Sigmoid colon (tissue), 7 donors: ENCODE measurements around the gene TUBGCP3. TPM values are rescaled to one million over a fixed set of nuclear protein-coding genes. Genes with fewer than 3 reads are reported as not detected.

Source experiments
- DNase-seq: peaks from one replicate; pipeline ENCODE4 v3.0.0-alpha.2; 2019
- H3K27ac ChIP-seq, 4 donors: fragments of 200-600 bp; sonication (generic); one replicate each; pipeline ENCODE4 v1.5.1; 2016 to 2019; ENCODE audit warnings: mild to moderate bottlenecking in 1 of 4
- H3K27me3 ChIP-seq, 3 donors: fragments of 200-600 bp; sonication (generic); one replicate each; pipeline ENCODE4 v1.5.1; 2019; ENCODE audit warnings: mild to moderate bottlenecking in 1 of 3
- H3K36me3 ChIP-seq, 4 donors: fragments of 200-600 bp; sonication (generic); one replicate each; pipeline ENCODE4 v1.5.1; 2016 to 2019
- H3K4me1 ChIP-seq, 4 donors: fragments of 200-600 bp; sonication (generic); one replicate each; pipeline ENCODE4 v1.5.1; 2017 to 2019
- H3K4me3 ChIP-seq, 4 donors: fragments of 200-600 bp; sonication (generic); one replicate each; pipeline ENCODE4 v1.5.1; 2017 to 2019; ENCODE audit warnings: mild to moderate bottlenecking in 2 of 4, moderate library complexity in 1 of 4
- H3K9me3 ChIP-seq, 4 donors: fragments of 200-600 bp in 3 of 4; sonication (generic) in 3 of 4; one replicate each; pipeline versions ENCODE4 v1.5.1 to v1.6.1; 2013 to 2019
- CTCF ChIP-seq, 4 experiments: fragments of 450-650 bp in 3 of 4; fragments of 200-600 bp in 1 of 4; IDR thresholded peaks; one replicate each; pipeline ENCODE4 v1.5.1; 2016 to 2019; ENCODE audit warnings: antibody characterized with exemption in 4 of 4, mild to moderate bottlenecking in 3 of 4, moderate library complexity in 2 of 4
- EP300 ChIP-seq, 4 donors: sonication (generic); formaldehyde crosslinking; IDR thresholded peaks; one replicate each; pipeline ENCODE4 v1.6.1; 2017; ENCODE audit warnings: antibody characterized with exemption in 4 of 4
- POLR2A ChIP-seq, 2 donors: fragments of 450-650 bp; IDR thresholded peaks; one replicate each; pipeline ENCODE4 v1.6.1; 2016; ENCODE audit warnings: antibody characterized with exemption in 2 of 2, mild to moderate bottlenecking in 2 of 2, moderate library complexity in 2 of 2
- POLR2AphosphoS5 ChIP-seq, 4 donors: sonication (generic); formaldehyde crosslinking; IDR thresholded peaks; one replicate each; pipeline ENCODE4 v1.6.1; 2017; ENCODE audit warnings: antibody characterized with exemption in 4 of 4
- WGBS, 2 donors: extraction: QIAGEN DNeasy Blood & Tissue Kit; methylation state at CpG; one replicate each; pipeline ENCODE4 v1.1.7; 2013; 5-methylcytosine and 5-hydroxymethylcytosine counted together
- intact Hi-C: fragments of 100-400 bp; cut with DNase I; formaldehyde crosslinking; loops from one replicate; pipeline ENCODE4 v1.15.1; 2023
- polyA plus RNA-seq, 3 donors: library from polyadenylated mRNA; stranded (reverse); fragments of 200-250 nt; gene quantifications; one replicate each; pipeline ENCODE4 v1.2.3, GENCODE V29; 2013
- total RNA-seq, 4 donors: library from RNA; depleted of rRNA; stranded (reverse); fragments of >200 nt; gene quantifications; one replicate each; pipeline ENCODE4 v1.1.0, GENCODE V29; 2016
- donor health status: healthy with polysubstance abuse.
- donor health status: Bipolar disorder and iron deficiency.
- donor health status: healthy.

The TUBGCP3 gene
- total and polyA plus RNA-seq, 7 donors = 7.2 to 33.5 (median 23.8) TPM

- Histone ChIP-seq H3K9me3 (no peaks in the 10 kb centered on the region), H3K36me3 (no peaks in the 10 kb centered on the region), H3K27ac (no peak overlapping the region), H3K4me1 (no peaks in the 10 kb centered on the region), H3K4me3 (no peak overlapping the region), H3K27me3 (no peaks in the 10 kb centered on the region)
- no peak for DNase-seq
- intact Hi-C loops = no loop called here
- WGBS, 2 donors = 59 to 71% methylated on average over 8 of the region's 8 CpGs
- TF ChIP-seq POLR2AphosphoS5 (IDR thresholded peaks at IDR 0.05) (no peak), POLR2A (IDR thresholded peaks at IDR 0.05) (no peak), CTCF (IDR thresholded peaks at IDR 0.05) (no peak), EP300 (IDR thresholded peaks at IDR 0.05) (no peak)
Observed at GRCh38 chr13:112626124-112626523, 38.2 kb upstream of the TUBGCP3 start.

DNA sequence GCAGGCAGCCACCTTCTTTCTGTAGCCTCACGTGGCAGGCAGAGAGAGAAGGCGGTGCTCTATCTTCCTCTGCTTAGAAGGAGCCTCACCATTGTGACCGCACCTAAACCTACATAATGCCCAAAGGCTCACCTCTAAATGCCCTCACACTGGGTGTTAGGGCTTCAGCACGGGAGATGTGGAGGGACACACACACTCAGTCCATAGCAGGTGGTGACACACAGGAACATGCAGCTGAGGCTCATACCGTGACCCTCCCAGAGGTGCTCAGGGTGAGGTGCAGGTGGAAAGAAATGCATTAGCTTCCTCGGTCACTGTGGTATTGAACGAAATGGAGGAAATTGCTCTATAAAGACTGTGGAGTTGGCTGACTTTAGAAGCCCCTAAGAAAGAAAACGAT lies 37.7 kb upstream of the TUBGCP3 start:
- Histone ChIP-seq H3K4me3 (no peak overlapping the region), H3K36me3 (no peaks in the 10 kb centered on the region), H3K9me3 (no peaks in the 10 kb centered on the region), H3K27ac (no peak overlapping the region), H3K27me3 (no peaks in the 10 kb centered on the region), H3K4me1 (no peaks in the 10 kb centered on the region)
- no peak for DNase-seq
- WGBS, 2 donors = 64 to 77% methylated on average over 8 of the region's 8 CpGs
- TF ChIP-seq EP300 (IDR thresholded peaks at IDR 0.05) (no peak), POLR2AphosphoS5 (IDR thresholded peaks at IDR 0.05) (no peak), POLR2A (IDR thresholded peaks at IDR 0.05) (no peak), CTCF (IDR thresholded peaks at IDR 0.05) (no peak)
- intact Hi-C loops = no loop called here

GRCh38 chr13:112624602-112625430 lies 36.9 kb upstream of the TUBGCP3 start:
- intact Hi-C loops = no loop called here
- Histone ChIP-seq H3K27me3 (no peaks in the 10 kb centered on the region), H3K4me3 (no peak overlapping the region), H3K27ac (no peak overlapping the region), H3K4me1 (no peaks in the 10 kb centered on the region), H3K36me3 (no peaks in the 10 kb centered on the region), H3K9me3 (no peaks in the 10 kb centered on the region)
- DNase-seq = no peak
- WGBS, 2 donors = 88 to 89% methylated on average over 19 of the region's 19 CpGs
- TF ChIP-seq POLR2AphosphoS5 (IDR thresholded peaks at IDR 0.05) (no peak), POLR2A (IDR thresholded peaks at IDR 0.05) (no peak), EP300 (IDR thresholded peaks at IDR 0.05) (no peak), CTCF (IDR thresholded peaks at IDR 0.05) (no peak)

DNA sequence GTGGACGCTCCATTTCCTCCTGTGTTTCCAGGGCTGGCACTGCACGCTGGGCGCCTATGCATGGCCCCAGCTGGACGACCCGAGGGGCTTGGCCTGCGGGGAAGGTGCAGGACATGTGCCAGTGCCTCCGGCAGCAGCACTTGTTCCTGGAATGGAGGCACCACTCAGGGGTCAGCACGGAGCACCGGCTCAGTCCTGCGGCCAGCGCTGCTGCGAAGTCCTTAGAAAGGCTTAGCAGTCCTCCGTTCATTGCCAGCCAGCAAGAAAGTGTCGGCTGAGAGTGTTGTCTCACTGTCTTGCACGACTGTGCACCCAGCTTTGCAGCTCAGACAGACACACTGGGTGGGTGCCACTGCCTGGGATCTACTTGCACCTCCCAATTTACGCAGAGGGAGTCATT lies 36.1 kb upstream of the TUBGCP3 start:
- no peak overlapping the region for H3K4me3 ChIP-seq
- DNase-seq = no peak
- H3K36me3 ChIP-seq = no peaks in the 10 kb centered on the region
- TF ChIP-seq EP300 (IDR thresholded peaks at IDR 0.05) = no peak
- TF ChIP-seq POLR2A (IDR thresholded peaks at IDR 0.05) = no peak
- TF ChIP-seq CTCF (IDR thresholded peaks at IDR 0.05) = no peak
- no peak for TF ChIP-seq POLR2AphosphoS5 (IDR thresholded peaks at IDR 0.05)
- WGBS, 2 donors = 85 to 87% methylated on average over 16 of the region's 16 CpGs
- no peaks in the 10 kb centered on the region for H3K9me3 ChIP-seq
- H3K27ac ChIP-seq = no peak overlapping the region
- H3K4me1 ChIP-seq = no peaks in the 10 kb centered on the region
- no peaks in the 10 kb centered on the region for H3K27me3 ChIP-seq
- intact Hi-C loops = no loop called here
